ENCODE measurements around the gene NUDT8. TPM values are rescaled to one million over a fixed set of nuclear protein-coding genes. Genes with fewer than 3 reads are reported as not detected.

The NUDT8 gene
- total and polyA plus RNA-seq, 7 donors: 19.0 to 52.2 (median 34.8) TPM

- intact Hi-C loops (cut with DNase I): no loop called here
- H3K27ac ChIP-seq: no peak overlapping the region
- H3K4me1 ChIP-seq: no peaks in the 10 kb centered on the region
- H3K4me3 ChIP-seq: no peak overlapping the region
- 53 to 63% (median 61%) methylated on average over 19 to 24 of the region's 24 CpGs for WGBS, 3 donors
- no peaks in the 10 kb centered on the region for H3K36me3 ChIP-seq (ENCODE audit: insufficient read depth in 1 of 2, low read depth in 1 of 2)
- DNase-seq (no peak), ATAC-seq (no peak)
- H3K9me3 ChIP-seq: no peaks in the 10 kb centered on the region
- peaks cover 0 to 29% (median 6%) of the 10 kb centered on the region in 3 donors for H3K27me3 ChIP-seq (ENCODE audit: insufficient read depth in 3 of 3, low read length in 2 of 3)
- no peak for TF ChIP-seq CTCF (IDR thresholded peaks at IDR 0.05)
Measured at GRCh38 chr11:67645521-67646461, 16.1 kb upstream of the NUDT8 start.

GRCh38 chr11:67644472-67645418 is 15.0 kb upstream of the NUDT8 start:
- no peak for ATAC-seq
- H3K36me3 ChIP-seq (ENCODE audit: insufficient read depth in 1 of 2, low read depth in 1 of 2): no peaks in the 10 kb centered on the region
- H3K4me1 ChIP-seq: no peaks in the 10 kb centered on the region
- H3K27me3 ChIP-seq (ENCODE audit: insufficient read depth in 3 of 3, low read length in 2 of 3): peaks cover 0 to 20% (median 3%) of the 10 kb centered on the region in 3 donors
- no peak for DNase-seq
- 85 to 91% (median 88%) methylated on average over 20 to 22 of the region's 22 CpGs for WGBS, 3 donors
- H3K4me3 ChIP-seq: no peak overlapping the region
- intact Hi-C loops (cut with DNase I): no loop called here
- no peaks in the 10 kb centered on the region for H3K9me3 ChIP-seq
- H3K27ac ChIP-seq: no peak overlapping the region
- TF ChIP-seq CTCF (IDR thresholded peaks at IDR 0.05): no peak

- H3K4me1 ChIP-seq: no peaks in the 10 kb centered on the region
- H3K36me3 ChIP-seq (ENCODE audit: insufficient read depth in 1 of 2, low read depth in 1 of 2): no peaks in the 10 kb centered on the region
- H3K9me3 ChIP-seq: no peaks in the 10 kb centered on the region
- no peak for TF ChIP-seq CTCF (IDR thresholded peaks at IDR 0.05)
- H3K4me3 ChIP-seq: no peak overlapping the region
- H3K27ac ChIP-seq: no peak overlapping the region
- WGBS, 3 donors: 85 to 88% (median 86%) methylated on average over 5 of the region's 5 CpGs
- DNase-seq (no peak), ATAC-seq (no peak)
- peaks cover 0 to 26% (median 3%) of the 10 kb centered on the region in 3 donors for H3K27me3 ChIP-seq (ENCODE audit: insufficient read depth in 3 of 3, low read length in 2 of 3)
- intact Hi-C loops (cut with DNase I): no loop called here
Measured at GRCh38 chr11:67644042-67644441, 14.3 kb upstream of the NUDT8 start.

GRCh38 chr11:67642173-67643120 is 12.7 kb upstream of the NUDT8 start:
- DNase-seq (no peak), ATAC-seq (no peak)
- 82 to 87% (median 84%) methylated on average over 15 of the region's 15 CpGs for WGBS, 3 donors
- H3K4me3 ChIP-seq: no peak overlapping the region
- H3K27ac ChIP-seq: no peak overlapping the region
- peaks cover 0 to 23% (median 3%) of the 10 kb centered on the region in 3 donors for H3K27me3 ChIP-seq (ENCODE audit: insufficient read depth in 3 of 3, low read length in 2 of 3)
- TF ChIP-seq CTCF (IDR thresholded peaks at IDR 0.05): no peak
- intact Hi-C loops (cut with DNase I): no loop called here
- no peaks in the 10 kb centered on the region for H3K4me1 ChIP-seq
- no peaks in the 10 kb centered on the region for H3K9me3 ChIP-seq
- H3K36me3 ChIP-seq (ENCODE audit: insufficient read depth in 1 of 2, low read depth in 1 of 2): no peaks in the 10 kb centered on the region
